Osteocyte (in vitro differentiated cells): ENCODE results near the gene SYNJ2. TPM values are rescaled to one million over a fixed set of nuclear protein-coding genes. Genes with fewer than 3 reads are reported as not detected.
A peak's percentile ranks its signal among the peaks of the same experiment; 100 is the strongest.

Source experiments
- DNase-seq: peaks from one replicate; pipeline ENCODE4 v3.0.0; 2021; ENCODE audit warnings: mixed read lengths; ENCODE audit not compliant: unreplicated experiment; ENCODE audit errors: extremely low spot score
- H3K27ac Mint-ChIP-seq: one replicate; pipeline ENCODE4 v1.8.0; 2021; ENCODE audit warnings: mild to moderate bottlenecking, mixed read lengths; ENCODE audit not compliant: unreplicated experiment
- H3K27me3 Mint-ChIP-seq: one replicate; pipeline ENCODE4 v1.8.0; 2021; ENCODE audit warnings: mixed read lengths; ENCODE audit not compliant: unreplicated experiment
- H3K36me3 Mint-ChIP-seq: one replicate; pipeline ENCODE4 v1.8.0; 2021; ENCODE audit warnings: mixed read lengths; ENCODE audit not compliant: unreplicated experiment
- H3K4me1 Mint-ChIP-seq: one replicate; pipeline ENCODE4 v1.8.0; 2021; ENCODE audit warnings: mixed read lengths; ENCODE audit not compliant: unreplicated experiment
- H3K4me3 Mint-ChIP-seq: one replicate; pipeline ENCODE4 v1.8.0; 2021; ENCODE audit warnings: mild to moderate bottlenecking, moderate library complexity, mixed read lengths; ENCODE audit not compliant: unreplicated experiment
- H3K9me3 Mint-ChIP-seq: one replicate; pipeline ENCODE4 v1.8.0; 2021; ENCODE audit warnings: mixed read lengths; ENCODE audit not compliant: unreplicated experiment
- total RNA-seq: library from RNA; stranded (reverse); gene quantifications from 2 replicates; pipeline ENCODE4 v1.2.1, GENCODE V29; 2021
- TF ChIP-seq, protein P1 (sequence below): fragments of 200-600 bp; sonication (generic); IDR thresholded peaks from 2 replicates; pipeline ENCODE4 v1.5.0; 2021; ENCODE audit warnings: antibody characterized with exemption, mild to moderate bottlenecking, moderate library complexity

Gene SYNJ2
- total RNA-seq, 1 donor from 2014 or later = 94.5 TPM

DNA sequence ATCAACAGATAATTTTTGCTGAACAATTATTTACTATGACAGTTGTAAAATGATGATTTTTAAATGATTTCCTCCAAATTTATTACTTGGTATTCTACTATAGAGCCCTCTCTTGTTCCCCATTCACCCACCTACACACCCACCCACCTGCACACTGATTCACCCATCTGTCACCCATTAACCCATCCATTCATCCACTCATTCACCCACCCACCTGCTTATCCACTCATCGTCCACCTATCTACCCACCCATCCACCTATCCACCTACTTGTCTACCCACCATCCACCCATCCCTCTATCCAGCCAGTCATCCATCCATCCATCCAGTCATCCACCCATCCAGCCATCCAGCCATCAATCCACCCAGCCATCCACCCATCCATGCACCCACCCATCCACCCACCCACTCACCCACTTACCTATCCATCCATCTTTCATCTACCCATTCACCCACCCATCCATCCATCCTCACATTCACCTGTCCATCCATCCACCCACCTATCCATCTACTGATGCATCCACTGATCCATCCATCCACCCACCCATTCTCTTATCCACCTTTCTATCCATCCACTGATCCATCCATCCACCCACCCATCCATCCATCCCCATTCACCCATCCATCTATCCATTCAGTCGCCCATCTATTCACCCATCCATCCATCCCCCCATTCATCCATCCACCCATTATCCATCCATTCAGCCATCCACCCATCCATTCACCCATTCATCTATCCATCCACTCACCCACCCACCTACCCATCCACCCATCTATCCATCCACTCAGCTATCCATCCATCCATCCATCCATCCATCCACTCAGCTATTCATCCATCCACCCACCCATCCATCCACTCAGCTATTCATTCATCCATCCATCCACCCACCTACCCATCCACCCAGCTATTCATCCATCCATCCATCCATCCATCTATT lies 72.0 kb downstream of the SYNJ2 start:
- TF ChIP-seq, protein P1, sequence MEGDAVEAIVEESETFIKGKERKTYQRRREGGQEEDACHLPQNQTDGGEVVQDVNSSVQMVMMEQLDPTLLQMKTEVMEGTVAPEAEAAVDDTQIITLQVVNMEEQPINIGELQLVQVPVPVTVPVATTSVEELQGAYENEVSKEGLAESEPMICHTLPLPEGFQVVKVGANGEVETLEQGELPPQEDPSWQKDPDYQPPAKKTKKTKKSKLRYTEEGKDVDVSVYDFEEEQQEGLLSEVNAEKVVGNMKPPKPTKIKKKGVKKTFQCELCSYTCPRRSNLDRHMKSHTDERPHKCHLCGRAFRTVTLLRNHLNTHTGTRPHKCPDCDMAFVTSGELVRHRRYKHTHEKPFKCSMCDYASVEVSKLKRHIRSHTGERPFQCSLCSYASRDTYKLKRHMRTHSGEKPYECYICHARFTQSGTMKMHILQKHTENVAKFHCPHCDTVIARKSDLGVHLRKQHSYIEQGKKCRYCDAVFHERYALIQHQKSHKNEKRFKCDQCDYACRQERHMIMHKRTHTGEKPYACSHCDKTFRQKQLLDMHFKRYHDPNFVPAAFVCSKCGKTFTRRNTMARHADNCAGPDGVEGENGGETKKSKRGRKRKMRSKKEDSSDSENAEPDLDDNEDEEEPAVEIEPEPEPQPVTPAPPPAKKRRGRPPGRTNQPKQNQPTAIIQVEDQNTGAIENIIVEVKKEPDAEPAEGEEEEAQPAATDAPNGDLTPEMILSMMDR = no peak
- no peak for DNase-seq
- H3K27ac Mint-ChIP-seq = no peak overlapping the region
- no peak overlapping the region for H3K4me3 Mint-ChIP-seq
- peaks cover 42% of the 10 kb centered on the region for H3K36me3 Mint-ChIP-seq
- peaks cover 27% of the 10 kb centered on the region for H3K4me1 Mint-ChIP-seq
- H3K9me3 Mint-ChIP-seq = no peaks in the 10 kb centered on the region
- H3K27me3 Mint-ChIP-seq = no peaks in the 10 kb centered on the region

DNA sequence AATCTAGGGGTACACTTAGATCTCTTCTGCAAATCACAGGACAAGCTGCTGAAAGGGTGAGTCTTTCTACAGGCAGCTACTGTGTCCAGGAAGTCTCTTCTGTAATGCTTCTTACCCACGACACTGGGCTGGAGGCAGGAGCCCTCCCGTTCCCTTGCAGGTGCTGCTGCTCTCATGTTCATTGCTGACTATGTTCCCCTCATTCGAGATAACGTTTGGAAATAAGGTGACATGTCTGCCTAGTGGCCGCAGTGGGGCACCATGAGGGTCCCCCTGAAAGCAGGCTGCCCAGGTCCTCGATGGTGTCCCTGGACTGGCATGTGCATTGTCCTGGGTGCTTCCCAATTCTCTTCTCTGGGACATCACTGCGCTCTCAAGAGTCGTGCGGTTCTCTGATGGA lies 74.7 kb downstream of the SYNJ2 start:
- DNase-seq = no peak
- Mint-ChIP-seq H3K36me3 (peaks cover 34% of the 10 kb centered on the region), H3K4me1 (peaks cover 41% of the 10 kb centered on the region), H3K27me3 (no peaks in the 10 kb centered on the region), H3K4me3 (no peak overlapping the region), H3K9me3 (no peaks in the 10 kb centered on the region), H3K27ac (no peak overlapping the region)
- TF ChIP-seq, protein P1 = no peak

DNA sequence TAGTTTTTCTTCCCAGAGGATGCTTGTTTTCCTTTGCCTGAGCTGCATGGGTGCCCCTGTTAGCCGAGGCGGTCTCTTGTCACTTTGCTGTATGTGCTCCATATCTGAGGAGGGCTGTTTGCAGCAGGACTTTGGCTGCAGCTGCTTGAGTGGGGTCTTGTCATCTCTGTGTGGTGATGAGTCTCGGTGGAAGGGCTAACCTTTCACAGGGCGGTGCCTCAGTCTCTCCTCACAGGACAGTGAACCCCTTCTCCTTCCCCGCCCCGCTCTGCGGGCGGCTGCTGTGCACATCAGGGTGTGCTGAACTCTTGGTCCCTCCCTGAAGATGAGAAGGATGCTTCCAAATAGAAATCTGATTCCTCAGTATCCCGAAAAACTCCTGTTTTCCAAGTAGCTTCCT lies 75.1 kb downstream of the SYNJ2 start:
- H3K36me3 Mint-ChIP-seq = peaks cover 37% of the 10 kb centered on the region
- TF ChIP-seq, protein P1 = no peak
- H3K4me3 Mint-ChIP-seq = no peak overlapping the region
- DNase-seq = no peak
- H3K4me1 Mint-ChIP-seq = peaks cover 41% of the 10 kb centered on the region
- H3K27me3 Mint-ChIP-seq = no peaks in the 10 kb centered on the region
- H3K9me3 Mint-ChIP-seq = no peaks in the 10 kb centered on the region
- peak overlapping the region; percentile 76 for H3K27ac Mint-ChIP-seq

- H3K9me3 Mint-ChIP-seq = no peaks in the 10 kb centered on the region
- H3K4me1 Mint-ChIP-seq = peaks cover 41% of the 10 kb centered on the region
- no peaks in the 10 kb centered on the region for H3K27me3 Mint-ChIP-seq
- DNase-seq = no peak
- H3K27ac Mint-ChIP-seq = peak overlapping the region; percentile 76
- peaks cover 37% of the 10 kb centered on the region for H3K36me3 Mint-ChIP-seq
- no peak overlapping the region for H3K4me3 Mint-ChIP-seq
- TF ChIP-seq, protein P1 = no peak
Observed at GRCh38 chr6:158057213-158057987, 75.7 kb downstream of the SYNJ2 start.

DNA sequence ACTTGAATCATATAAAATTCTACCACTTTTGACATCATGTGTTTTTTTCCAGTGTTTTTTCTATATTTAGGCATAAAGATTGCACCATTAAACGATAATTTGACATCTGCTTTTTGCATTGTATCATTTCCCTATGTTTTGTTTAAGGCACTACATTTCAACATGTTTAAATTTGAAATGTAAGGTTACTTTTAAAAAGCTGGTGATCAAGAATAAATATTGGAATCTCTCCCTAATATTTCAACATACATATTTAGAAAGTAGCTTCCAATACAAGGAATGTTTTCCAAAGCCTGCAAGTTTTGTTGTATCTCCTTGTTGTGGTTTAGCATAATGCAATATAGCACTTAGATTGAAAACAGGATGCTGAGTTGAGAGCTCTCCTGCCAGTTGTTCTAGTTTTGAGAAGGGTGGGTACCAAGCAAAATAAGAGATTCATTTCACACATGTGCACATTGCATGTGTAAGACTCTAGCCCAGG lies 76.5 kb downstream of the SYNJ2 start:
- TF ChIP-seq, protein P1 = no peak
- DNase-seq = no peak
- H3K4me3 Mint-ChIP-seq = no peak overlapping the region
- no peaks in the 10 kb centered on the region for H3K27me3 Mint-ChIP-seq
- no peaks in the 10 kb centered on the region for H3K9me3 Mint-ChIP-seq
- peaks cover 42% of the 10 kb centered on the region for H3K36me3 Mint-ChIP-seq
- H3K27ac Mint-ChIP-seq = peak overlapping the region; percentile 76
- peaks cover 41% of the 10 kb centered on the region for H3K4me1 Mint-ChIP-seq
